Medulla oblongata (tissue), 1 donor: ENCODE results near the gene TYMS.

Experiments used
- DNase-seq: peaks from one replicate; pipeline ENCODE4 v3.0.0-alpha.2; 2015; ENCODE audit errors: extremely low spot score

Gene TYMS

DNA sequence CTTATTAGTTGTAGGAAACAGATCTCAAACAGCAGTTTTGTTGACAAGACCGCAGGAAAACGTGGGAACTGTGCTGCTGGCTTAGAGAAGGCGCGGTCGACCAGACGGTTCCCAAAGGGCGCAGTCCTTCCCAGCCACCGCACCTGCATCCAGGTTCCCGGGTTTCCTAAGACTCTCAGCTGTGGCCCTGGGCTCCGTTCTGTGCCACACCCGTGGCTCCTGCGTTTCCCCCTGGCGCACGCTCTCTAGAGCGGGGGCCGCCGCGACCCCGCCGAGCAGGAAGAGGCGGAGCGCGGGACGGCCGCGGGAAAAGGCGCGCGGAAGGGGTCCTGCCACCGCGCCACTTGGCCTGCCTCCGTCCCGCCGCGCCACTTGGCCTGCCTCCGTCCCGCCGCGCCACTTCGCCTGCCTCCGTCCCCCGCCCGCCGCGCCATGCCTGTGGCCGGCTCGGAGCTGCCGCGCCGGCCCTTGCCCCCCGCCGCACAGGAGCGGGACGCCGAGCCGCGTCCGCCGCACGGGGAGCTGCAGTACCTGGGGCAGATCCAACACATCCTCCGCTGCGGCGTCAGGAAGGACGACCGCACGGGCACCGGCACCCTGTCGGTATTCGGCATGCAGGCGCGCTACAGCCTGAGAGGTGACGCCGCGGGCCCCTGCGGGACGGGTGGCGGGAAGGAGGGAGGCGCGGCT is at the start of gene TYMS:
TYMS (plus strand) TSS at position 343 of the 690 bp plus-strand sequence; CDS start at position 433, 90 bp downstream.
- DNase-seq: no peak

DNA sequence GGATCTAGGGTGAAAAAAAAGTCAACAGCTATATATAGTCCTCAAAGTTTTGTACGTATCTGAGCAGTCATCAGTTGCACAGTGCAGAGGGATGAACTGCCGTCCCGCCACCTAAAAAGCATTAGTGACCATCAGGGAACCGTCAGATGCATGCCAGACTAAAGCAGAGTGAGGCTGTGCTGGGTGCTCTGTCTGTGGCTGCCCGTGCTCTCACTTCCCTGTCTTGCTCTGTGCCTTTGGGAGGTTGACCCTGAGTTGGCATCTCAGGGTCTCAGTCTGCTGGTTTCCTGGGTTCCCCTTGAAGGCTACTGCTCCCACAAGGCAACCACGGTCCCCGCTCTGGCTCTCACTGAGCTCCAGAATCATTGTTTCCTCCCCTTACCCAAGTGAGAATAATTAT is 49.5 kb upstream of the TYMS start:
- DNase-seq: no peak

DNA sequence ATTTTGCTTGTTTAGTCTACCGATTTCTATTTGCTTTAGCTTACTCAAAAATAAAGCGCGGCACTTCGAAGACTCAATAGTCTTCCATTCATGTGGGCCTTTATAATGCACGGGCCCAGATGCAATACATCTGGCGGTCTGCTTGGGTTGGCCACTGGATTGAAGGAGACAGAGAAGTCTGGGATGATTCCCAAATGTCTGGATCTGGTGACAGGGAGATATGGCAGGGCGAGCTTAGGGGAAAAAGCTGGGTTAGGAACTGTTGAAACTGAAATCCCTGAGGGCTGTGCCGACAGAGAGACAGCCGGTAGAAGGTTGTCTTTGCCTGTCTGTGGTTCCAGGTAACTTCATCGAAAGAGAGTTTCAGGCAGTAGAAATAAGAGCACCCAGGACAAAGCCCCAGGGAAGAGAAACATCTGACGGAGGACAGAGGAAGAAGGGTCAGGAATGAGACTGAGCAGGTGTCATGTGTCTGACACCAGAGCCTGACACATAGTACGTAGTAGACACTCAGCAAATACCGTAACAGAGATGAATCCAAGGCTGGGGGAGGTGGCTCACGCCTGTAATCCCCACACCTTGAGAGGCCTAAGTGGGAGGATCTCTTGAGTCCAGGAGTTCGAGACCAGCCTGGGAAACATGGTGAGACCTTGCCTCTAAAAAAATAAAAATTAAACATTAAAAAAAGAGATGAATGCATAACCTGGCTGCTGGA is 47.1 kb upstream of the TYMS start:
- no peak for DNase-seq

DNA sequence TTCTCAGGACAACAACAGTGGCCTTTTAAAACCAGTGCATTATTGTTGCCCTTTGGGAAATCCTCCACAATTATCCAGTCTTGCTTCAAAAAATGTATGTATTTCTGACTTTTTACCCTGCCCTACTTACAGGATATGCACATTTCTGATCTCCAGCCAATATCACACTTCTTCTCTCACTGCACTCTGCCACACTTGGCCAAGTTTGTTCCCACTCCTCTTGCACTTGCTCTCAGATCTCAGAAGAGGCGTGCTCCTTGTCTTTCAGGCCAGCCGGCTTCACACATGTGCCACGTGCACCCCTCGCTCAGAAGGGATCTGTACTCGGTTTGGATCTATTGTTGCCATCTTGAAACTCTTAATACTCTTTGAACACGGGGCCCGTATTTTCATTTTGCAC is 45.3 kb upstream of the TYMS start:
- DNase-seq: no peak

DNA sequence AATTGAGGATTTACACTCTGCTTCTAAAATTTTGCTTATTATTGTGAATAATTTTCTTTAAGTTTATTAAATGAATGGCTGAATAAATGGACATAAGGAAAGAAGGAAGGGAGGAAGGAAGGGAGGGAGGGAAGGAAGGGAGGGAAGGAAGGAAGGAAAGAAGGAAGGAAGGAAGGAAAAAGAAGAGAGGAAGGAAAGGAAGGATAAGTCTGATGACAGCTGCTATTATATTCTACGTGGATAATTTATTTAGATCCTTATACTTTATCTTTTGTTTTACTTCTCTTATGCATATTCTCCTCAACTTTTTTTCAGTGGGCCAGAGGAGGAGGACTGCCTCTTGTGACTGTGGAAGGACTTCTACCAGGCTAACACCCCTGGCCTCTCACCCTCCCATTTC is 43.3 kb upstream of the TYMS start:
- no peak for DNase-seq

DNA sequence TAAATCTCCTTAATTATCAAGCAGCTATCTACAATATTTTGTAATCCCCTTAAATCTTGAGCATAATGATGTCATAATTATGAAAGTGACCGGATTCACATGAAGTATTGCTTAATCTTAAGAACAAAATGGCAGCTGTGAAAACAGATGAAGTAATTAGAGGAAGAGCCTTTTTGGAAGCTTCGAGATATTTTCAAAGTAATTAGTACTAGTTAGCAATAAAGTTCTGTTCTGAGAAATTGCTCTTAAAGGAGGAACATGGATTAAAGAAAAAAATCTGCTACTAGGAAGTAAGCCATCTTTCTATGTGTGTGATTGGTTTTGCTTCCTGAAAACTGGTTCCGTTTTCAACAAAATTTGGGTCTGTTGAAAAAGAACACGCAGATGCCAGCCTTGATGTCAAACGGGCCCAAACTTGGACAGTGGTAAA is 42.3 kb upstream of the TYMS start:
- peak; percentile 29 for DNase-seq

DNA sequence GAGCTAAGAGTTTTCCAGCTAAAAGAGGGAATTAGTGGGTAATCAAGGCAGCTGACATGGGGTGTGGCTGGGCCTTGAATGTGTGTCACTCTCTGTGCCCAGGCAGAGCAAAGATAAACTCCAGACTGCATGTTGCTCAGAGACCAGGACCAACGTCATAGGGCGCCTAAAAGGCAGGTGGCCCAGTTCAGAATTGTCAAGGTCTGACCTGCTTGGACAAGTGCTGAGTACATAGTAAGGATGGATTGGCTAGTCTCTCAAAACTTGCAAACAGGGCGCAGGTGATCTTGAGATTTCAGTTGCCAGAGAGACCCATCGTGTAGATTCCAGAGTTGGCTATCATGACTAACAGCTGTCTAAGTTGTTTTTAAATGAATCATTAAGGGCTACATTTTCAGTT is 41.7 kb upstream of the TYMS start:
- no peak for DNase-seq

DNA sequence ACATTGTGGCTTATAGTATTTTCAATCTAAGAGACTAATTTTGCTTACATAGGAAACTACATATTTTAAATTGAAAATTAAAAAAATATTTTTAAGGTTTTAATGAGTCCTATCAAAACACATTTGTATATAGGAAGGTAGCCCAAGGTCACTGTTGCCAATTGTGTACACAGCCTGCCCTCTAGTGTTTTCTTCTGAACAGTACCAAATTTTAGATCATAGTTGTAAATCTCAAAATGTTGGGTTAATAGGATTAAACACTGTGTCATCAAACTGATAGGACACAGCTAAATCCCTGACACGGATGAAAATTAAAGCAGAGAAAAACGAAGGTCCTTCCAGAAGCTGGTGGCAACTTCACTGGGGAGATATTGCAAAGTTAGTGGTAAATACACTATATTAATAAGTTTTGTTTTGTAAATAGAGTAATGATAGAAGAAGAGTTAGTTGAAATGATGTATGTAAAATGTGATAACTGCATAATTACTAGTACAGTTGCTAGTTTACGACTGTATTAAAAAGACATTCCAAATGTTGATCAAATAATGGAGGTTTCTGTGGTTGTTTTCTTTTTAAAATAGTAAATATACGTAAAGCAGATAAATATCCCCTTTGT is 41.0 kb upstream of the TYMS start:
- peak; percentile 67 for DNase-seq

DNA sequence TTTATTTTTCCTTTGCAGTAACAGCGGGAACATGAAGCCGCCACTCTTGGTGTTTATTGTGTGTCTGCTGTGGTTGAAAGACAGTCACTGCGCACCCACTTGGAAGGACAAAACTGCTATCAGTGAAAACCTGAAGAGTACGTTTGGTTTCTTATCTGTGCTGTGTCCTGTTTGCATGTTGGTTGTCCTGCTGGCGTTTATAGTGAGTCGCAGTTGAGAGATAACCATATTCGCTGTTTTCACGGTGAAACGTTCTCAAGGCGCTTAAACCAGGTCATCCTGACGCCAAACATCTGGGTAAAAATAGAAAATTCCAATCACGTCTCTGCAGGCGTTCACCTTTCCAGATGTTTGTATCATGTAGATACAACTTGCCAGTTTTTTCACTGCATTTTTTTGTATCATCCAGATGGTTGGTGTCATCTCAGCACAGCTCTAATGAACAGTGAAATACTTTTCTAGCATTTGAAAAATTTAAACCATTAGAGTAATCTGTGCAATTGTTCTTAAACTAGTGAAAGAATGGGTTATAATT is 39.4 kb upstream of the TYMS start:
- no peak for DNase-seq

DNA sequence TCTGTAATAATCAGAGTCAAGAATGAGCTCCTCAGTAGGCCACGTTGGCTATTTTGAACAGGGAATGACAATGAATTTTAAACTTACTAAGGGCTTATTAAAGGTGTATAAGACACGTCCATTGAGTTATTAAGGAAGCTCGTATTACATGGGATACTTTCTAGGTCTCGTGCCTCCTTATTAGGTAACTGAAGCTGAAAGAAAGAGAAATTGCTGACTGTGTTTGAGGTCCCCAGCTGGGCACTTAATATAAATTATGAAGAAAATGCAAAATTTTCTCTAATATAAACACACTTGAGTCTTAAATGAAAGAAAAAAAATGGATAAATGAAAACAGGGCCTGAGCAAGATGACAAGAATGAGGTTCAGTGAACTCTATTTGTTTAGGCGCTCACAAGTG is 38.8 kb upstream of the TYMS start:
- no peak for DNase-seq

DNA sequence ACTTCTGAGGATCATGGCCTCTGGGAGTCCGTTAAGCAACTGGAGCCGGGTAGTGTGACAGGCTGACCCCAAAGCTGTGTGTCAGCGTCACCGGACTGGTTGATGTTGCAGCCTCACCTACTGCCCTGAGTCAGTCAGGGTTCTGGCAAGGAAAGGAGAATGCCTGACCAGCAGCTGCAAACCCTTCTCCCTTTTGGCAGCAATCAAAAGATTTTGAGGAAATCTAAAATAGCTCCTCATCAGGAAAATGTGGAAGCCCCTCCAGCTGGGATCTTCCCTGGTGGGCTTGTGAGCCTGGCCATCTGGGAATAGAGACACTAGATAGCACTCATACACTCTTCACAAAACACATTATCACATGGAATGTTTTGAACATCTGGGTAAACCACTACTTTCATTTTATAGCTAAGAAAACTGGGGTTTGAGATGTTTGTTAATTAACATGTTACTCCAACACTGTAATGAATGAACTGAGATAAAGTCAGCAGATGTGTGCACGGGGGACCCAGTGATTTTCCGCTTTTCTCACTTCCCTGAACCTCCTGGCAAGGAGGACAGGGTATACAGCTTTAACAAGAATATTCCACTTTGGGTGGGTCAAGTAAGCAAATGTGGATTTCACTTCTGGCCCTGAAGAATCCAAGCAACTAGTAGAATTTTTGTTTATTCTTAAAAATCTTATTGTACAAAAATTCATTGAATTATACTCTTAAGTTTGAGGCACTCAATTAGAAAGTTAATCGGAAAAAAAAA is 36.0 kb upstream of the TYMS start:
- no peak for DNase-seq

DNA sequence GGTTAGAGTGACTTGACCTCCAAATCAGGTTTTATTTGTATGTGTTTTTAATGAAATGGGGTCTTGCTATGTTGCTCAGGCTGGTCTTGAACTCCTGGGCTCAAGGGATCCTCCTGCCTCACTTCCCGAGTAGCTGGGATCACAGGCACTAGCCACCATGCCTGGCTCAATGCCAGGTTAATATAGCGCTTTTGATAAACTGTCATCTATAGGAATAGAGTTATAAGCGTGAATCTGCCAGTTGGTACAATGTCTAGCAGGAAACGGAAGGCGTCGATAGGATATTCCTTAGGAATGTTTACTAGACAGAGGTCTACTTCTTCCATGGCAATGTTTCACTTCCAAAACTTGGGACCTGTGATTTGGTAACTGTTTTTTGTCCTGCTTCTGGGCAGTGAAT is 35.2 kb upstream of the TYMS start:
- no peak for DNase-seq

DNA sequence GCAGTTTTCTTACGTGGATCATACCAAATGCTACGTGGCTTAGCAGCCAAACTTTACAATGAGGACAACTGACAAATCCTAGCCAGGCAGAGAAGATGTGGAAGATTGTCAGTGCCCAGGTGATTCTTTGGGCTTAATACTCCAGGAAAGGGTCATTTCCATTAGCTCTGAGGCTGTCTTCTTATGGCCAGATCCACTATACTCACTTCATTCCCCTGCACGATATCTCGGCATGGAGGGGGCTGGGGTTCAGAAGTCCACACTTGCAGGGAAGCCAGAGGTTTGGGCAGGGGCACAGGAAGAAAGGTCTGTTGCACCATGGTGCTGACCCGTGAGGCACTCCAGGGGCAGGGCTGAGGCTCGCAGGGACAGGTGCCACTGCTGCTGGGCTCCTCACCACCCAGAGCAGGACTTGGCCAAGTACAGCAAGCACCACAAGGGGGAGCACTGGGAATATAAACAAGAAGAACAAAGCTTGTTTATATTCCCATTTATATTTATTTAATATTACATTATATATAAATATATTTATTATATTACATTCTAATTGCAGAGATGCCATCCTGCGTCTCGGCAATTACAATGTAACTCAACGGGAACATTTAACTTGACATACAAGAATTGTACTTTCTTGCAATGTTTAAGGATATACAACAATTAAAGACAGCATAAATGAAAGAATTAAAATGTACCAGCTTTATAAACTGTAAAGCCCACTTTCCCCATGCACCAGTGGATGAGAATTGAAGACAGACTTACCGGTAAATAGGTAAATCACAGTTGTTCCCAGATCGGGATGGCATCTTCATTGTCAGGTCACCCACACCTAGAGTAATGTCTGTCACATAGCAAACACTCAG is 33.5 kb upstream of the TYMS start:
- DNase-seq: peak; percentile 84

DNA sequence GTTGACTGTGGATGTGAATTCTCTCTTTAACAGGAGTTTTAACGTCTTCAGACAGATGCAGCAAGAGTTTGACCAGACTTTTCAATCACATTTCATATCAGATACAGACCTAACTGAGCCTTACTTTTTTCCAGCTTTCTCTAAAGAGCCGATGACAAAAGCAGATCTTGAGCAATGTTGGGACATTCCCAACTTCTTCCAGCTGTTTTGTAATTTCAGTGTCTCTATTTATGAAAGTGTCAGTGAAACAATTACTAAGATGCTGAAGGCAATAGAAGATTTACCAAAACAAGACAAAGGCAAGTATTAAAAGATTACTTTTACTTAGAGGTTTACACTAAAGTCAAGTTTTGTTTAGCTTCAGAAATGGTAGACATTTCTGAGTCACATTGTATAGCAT is 30.2 kb upstream of the TYMS start:
- DNase-seq: no peak

DNA sequence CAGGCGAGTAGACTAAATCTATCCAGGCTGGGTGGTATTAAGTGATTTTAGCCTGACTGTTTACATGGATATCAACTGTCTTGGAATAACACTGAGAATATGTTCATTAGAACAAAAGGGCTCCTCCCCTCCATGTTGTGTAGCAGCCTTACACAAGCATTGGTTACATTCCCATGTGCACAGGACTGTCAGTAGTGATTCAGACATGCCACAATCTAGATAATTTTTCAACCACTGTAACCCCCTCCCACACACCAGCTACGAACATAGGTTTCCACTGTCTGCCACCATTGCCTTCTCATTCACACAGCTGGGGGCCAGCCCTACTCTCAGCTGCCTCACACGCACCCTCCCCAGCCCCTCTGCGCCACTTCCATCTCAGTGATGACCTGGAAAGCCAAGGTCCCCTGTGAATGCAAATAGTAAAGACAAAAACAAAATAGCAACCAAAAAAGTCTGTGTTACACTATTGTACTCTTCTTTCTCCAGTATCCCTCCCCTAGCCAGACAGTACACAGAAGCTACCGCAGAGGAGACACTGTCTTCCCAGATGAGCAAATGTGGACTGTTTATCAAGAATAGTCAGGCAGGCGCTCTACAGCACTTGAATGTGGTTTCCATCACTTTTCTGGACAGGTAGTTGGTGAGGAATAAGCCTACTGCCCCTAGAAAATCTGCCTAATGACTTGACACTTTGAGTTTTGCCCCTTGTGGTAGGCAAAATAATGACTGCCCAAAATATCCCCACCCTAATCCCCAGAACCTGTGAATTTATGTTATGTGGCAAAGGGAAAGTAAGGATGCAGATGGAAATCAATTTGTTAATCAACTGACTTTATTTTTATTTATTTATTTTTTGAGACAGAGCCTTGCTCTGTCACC is 27.9 kb upstream of the TYMS start:
- DNase-seq: no peak

DNA sequence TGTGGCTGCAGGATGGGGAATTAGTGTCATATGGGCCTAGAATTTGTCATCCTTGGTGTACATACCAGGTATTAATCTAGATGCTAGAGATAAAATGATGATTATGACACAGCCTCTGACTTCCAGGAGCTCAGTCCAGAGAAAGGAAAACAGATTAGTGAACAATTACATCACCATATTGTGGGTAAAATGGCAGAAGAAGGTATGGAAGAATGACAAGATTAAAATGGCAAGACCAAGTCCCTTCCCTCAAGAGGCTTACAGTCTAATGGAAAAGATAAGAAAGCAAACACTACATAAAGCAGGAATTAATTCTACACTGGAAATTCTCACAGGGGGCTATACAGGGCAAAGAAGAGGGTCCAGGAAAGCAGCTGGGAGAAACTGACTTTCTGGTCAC is 25.9 kb upstream of the TYMS start:
- no peak for DNase-seq

DNA sequence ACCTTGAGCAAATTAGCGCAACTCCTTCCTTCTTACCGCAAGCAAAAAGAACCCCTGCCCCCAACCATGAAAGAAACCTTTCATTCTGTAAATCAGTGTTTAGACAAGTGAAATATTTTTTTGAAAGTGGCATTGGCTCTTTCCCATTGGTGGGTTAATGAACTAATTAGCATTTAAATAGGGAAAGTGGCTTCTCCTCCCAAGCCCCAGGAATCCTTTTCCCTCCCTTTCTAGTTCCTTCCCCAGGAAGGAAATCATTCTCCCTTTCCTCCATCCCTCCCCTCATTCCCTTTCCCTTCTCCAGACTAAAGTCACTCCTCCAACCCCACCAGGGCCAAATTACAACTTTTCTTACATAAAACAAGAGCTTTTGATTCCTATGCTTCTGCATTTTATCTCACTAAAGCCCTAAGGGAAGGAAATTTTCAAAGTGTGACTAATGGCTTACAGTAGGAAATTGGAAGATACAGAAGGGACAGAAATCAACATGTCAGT is 22.9 kb upstream of the TYMS start:
- DNase-seq: no peak

DNA sequence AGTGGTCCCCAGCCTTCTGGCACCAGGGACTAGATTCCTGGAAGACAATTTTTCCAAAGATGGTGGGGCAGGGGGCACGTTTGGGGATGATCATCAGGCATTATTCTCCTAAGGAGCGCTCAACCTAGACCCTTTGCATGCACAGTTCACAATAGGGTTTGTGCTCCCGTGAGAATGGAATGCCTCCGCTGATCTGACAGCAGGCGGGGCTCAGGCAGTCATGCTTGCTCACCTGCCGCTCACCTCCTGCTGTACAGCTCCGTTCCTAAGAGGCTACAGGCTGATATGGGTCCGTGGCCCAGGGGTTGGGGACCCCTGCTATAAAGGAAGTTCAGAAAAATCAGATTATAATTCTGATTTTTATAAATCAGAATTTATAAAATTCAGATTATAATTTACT is 22.3 kb upstream of the TYMS start:
- no peak for DNase-seq

DNA sequence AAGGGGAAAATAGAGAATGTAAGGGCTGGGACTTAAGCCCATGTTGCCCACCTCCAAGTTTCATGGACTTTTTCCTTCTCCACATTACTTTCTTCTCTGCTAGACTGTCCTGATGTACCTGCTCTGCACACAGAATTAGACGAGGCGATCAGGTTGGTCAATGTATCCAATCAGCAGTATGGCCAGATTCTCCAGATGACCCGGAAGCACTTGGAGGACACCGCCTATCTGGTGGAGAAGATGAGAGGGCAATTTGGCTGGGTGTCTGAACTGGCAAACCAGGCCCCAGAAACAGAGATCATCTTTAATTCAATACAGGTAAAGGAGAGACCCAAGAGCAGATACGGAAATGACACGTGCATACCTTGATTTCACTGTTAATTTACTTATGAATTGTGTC is 16.2 kb upstream of the TYMS start:
- no peak for DNase-seq

DNA sequence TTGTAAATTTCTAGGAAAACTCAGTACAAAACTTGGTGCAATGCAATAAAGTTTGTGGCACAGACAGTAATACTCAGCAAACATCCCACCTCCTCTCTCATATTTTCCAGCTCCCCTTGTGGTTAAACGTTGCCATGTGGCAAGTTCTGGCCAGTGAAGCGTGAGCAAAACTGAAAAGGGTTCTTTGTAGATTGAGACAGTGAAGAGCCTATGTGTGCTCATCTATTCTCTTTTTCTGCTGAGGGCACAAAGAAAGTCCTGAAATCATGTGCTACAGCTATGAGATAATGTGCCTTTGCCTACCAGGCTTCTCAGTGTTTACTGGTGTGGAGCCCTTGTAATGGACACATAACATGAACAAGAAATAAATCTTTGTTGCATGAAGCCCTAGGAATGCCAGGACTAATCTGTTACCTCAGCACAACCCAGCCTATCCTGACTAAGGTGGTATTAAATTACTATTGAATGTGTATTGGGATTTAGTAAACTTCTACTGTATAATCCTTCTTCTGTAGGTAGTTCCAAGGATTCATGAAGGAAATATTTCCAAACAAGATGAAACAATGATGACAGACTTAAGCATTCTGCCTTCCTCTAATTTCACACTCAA is 13.0 kb upstream of the TYMS start:
- peak; percentile 90 for DNase-seq
